Measurements from ENCODE around the gene DCAKD.

Gene DCAKD

DNA sequence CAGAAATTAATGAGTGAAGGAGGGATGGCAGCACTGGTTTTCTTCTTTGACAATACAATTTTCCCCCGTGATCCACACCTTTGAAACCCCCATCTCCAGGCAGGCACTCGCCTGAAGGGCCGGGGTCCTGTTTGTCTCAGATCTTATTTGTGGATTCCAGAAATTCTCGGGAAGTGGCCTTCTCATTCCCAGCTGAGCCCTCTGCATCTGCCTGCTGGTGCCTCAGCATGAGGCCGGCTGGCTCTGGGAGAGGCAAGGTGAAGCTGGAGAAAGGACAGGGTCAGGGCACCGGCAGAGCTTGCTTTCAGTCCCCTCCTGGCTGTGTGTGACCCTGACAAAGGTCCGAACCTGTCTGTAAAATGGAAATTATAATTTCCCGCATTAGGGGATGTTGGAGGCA, 47.6 kb downstream of the DCAKD start:
- H3K27me3 ChIP-seq = peaks cover 57% of the 10 kb centered on the region
- no peak overlapping the region for H3K4me3 ChIP-seq (ENCODE audit: low read depth in 1 of 2, low read length in 1 of 2)
- no peaks in the 10 kb centered on the region for H3K9me3 ChIP-seq
- no peak overlapping the region for H3K27ac ChIP-seq
- H3K4me1 ChIP-seq (ENCODE audit: control insufficient read depth in 1 of 2, insufficient read depth in 1 of 2, low read depth in 1 of 2, low read length in 1 of 2) = peaks cover 4 to 8% of the 10 kb centered on the region in 2 experiments
- H3K36me3 ChIP-seq = no peaks in the 10 kb centered on the region
- TF ChIP-seq, protein P1, sequence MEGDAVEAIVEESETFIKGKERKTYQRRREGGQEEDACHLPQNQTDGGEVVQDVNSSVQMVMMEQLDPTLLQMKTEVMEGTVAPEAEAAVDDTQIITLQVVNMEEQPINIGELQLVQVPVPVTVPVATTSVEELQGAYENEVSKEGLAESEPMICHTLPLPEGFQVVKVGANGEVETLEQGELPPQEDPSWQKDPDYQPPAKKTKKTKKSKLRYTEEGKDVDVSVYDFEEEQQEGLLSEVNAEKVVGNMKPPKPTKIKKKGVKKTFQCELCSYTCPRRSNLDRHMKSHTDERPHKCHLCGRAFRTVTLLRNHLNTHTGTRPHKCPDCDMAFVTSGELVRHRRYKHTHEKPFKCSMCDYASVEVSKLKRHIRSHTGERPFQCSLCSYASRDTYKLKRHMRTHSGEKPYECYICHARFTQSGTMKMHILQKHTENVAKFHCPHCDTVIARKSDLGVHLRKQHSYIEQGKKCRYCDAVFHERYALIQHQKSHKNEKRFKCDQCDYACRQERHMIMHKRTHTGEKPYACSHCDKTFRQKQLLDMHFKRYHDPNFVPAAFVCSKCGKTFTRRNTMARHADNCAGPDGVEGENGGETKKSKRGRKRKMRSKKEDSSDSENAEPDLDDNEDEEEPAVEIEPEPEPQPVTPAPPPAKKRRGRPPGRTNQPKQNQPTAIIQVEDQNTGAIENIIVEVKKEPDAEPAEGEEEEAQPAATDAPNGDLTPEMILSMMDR (IDR thresholded peaks at IDR 0.05) = no peak

DNA sequence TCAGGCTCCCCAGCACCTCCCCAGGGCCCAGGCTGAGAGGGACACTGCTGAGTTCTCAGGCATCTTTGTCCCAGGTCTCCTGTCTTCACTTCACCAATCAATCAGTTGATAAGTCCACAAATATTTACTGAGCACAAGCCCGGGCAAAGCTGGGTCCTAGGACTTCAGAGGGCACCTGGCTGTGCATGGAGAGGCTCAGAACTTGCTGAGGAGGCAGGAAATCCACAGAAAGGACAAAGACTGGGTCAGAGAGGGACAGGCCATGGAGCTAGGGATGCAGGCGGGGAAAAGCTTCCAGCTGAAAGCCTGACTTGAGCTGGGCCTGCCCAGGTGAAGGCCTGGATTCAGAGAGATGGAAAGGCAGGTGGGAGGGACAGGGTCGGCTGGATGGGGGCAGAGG, 50.1 kb downstream of the DCAKD start:
- TF ChIP-seq, protein P1 (IDR thresholded peaks at IDR 0.05) = no peak
- Histone ChIP-seq H3K4me3 (ENCODE audit: low read depth in 1 of 2, low read length in 1 of 2) (no peak overlapping the region), H3K9me3 (no peaks in the 10 kb centered on the region), H3K27ac (no peak overlapping the region), H3K36me3 (no peaks in the 10 kb centered on the region), H3K4me1 (ENCODE audit: control insufficient read depth in 1 of 2, insufficient read depth in 1 of 2, low read depth in 1 of 2, low read length in 1 of 2) (no peaks in the 10 kb centered on the region), H3K27me3 (peaks cover 70% of the 10 kb centered on the region)

DNA sequence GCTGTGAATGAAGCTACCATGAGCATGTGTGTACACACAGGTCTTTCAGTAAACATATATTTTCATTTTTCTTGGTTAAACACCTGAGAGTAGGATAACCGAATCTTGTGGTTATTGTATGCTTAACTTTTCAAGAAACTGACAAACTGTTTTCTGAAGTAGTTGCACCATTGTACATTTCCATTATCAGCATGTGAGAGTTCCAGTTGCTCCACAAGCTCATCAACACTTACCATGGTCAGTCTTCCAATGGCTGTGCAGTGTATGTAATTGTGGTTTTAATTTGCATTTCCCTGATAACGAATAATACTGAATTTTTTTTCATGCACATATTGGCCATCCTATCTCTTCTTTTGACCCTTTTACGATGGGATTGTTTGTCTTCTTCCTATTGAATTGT, 52.0 kb downstream of the DCAKD start:
- no peaks in the 10 kb centered on the region for H3K4me1 ChIP-seq (ENCODE audit: control insufficient read depth in 1 of 2, insufficient read depth in 1 of 2, low read depth in 1 of 2, low read length in 1 of 2)
- H3K27ac ChIP-seq = no peak overlapping the region
- no peaks in the 10 kb centered on the region for H3K9me3 ChIP-seq
- no peak overlapping the region for H3K4me3 ChIP-seq (ENCODE audit: low read depth in 1 of 2, low read length in 1 of 2)
- no peaks in the 10 kb centered on the region for H3K36me3 ChIP-seq
- peaks cover 68% of the 10 kb centered on the region for H3K27me3 ChIP-seq
- TF ChIP-seq, protein P1 (IDR thresholded peaks at IDR 0.05) = no peak

DNA sequence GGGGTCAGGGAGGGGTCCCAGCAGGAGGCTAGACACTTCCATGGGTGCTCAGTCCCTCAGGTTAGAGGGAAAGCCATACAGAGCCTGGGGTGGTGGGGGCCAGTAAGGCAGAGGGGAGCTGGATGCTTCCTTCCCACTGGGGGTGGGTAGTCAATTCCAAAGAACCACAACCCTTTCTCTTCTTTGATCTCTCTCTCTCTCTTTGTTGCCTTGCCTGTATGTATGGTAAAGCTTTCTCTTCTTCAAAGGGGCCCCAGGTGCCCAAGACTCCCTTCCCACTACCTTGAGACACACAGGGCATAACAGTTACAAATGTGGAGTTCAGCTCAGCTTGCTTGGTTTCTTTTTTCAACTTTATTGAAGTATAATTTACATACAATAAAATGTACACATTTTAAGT, 52.8 kb downstream of the DCAKD start:
- H3K4me1 ChIP-seq (ENCODE audit: control insufficient read depth in 1 of 2, insufficient read depth in 1 of 2, low read depth in 1 of 2, low read length in 1 of 2) = no peaks in the 10 kb centered on the region
- H3K27ac ChIP-seq = no peak overlapping the region
- H3K4me3 ChIP-seq (ENCODE audit: low read depth in 1 of 2, low read length in 1 of 2) = no peak overlapping the region
- H3K9me3 ChIP-seq = no peaks in the 10 kb centered on the region
- H3K27me3 ChIP-seq = peaks cover 67% of the 10 kb centered on the region
- TF ChIP-seq, protein P1 (IDR thresholded peaks at IDR 0.05) = no peak
- H3K36me3 ChIP-seq = no peaks in the 10 kb centered on the region

DNA sequence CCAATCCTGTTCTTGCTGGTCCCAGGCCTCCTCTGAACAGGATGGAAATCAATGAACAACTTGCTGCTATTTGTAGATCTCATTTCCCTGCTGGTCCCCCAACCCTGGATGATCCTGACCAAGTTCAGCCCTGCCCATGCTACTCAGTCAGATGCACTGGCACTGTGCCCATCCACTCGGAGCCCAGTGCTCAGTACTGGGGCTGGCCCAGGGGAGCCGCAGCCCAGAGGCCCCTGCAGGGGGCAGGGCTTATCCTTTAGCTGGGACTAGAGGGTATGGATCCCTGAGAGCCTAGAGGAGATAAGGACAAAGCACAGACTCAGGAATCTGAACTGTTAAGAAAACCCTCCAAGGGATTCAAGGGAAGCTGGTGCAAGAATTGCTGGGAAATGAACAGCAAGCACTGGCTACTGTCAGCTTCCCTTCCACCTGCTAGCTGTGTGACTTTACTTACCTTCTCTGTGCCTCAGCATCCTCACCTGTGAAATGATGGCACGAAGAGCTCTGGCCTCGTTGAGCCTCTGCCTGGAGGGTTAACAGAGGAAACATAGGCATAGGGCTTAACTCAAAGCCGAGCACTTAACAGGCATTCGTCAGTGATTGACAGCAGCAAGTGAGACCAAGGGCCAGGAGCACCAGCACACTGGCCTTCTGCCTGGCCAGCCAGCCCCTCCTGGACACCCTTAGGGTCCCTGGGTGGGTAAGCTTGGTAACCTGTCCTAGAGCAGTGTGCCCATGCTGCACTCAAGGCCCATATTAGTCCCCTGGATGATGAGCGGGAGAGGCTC, 53.5 kb downstream of the DCAKD start:
- no peaks in the 10 kb centered on the region for H3K9me3 ChIP-seq
- H3K27ac ChIP-seq = no peak overlapping the region
- no peak overlapping the region for H3K4me3 ChIP-seq (ENCODE audit: low read depth in 1 of 2, low read length in 1 of 2)
- no peaks in the 10 kb centered on the region for H3K4me1 ChIP-seq (ENCODE audit: control insufficient read depth in 1 of 2, insufficient read depth in 1 of 2, low read depth in 1 of 2, low read length in 1 of 2)
- no peaks in the 10 kb centered on the region for H3K36me3 ChIP-seq
- peaks cover 70% of the 10 kb centered on the region for H3K27me3 ChIP-seq
- TF ChIP-seq, protein P1 (IDR thresholded peaks at IDR 0.05) = no peak
